H9 (cell line): ENCODE measurements around the gene SPIB. TPM values are rescaled to one million over a fixed set of nuclear protein-coding genes. Genes with fewer than 3 reads are reported as not detected.

ENCODE experiments used
- DNase-seq: peaks from one replicate; pipeline ENCODE4 v3.0.0-alpha.2; 2017
- H2AFZ ChIP-seq: one replicate; pipeline ENCODE4 v1.6.1; 2013; ENCODE audit warnings: mild to moderate bottlenecking, low read length, control low read depth, moderate library complexity
- H2AK5ac ChIP-seq: 2 replicates; pipeline ENCODE4 v1.6.1; 2013; ENCODE audit warnings: low read length, control low read depth, mixed read lengths; ENCODE audit not compliant: insufficient read length
- H2BK120ac ChIP-seq: one replicate; pipeline ENCODE4 v1.6.1; 2013; ENCODE audit warnings: low read depth, mild to moderate bottlenecking, low read length, control low read depth, inconsistent platforms; ENCODE audit not compliant: poor library complexity, severe bottlenecking
- H2BK12ac ChIP-seq: 2 replicates; pipeline ENCODE4 v1.6.1; 2013; ENCODE audit warnings: low read length, control low read depth, mixed read lengths, low read depth; ENCODE audit not compliant: insufficient read length
- H2BK15ac ChIP-seq: 2 replicates; pipeline ENCODE4 v1.6.1; 2013; ENCODE audit warnings: low read depth, low read length, control low read depth
- H2BK20ac ChIP-seq: one replicate; pipeline ENCODE4 v1.6.1; 2013; ENCODE audit warnings: low read depth, mild to moderate bottlenecking, low read length, control low read depth, inconsistent platforms; ENCODE audit not compliant: poor library complexity, severe bottlenecking
- H2BK5ac ChIP-seq: 2 replicates; pipeline ENCODE4 v1.6.1; 2013; ENCODE audit warnings: low read length, control low read depth, mixed read lengths; ENCODE audit not compliant: insufficient read length
- H3K14ac ChIP-seq: 2 replicates; pipeline ENCODE4 v1.6.1; 2013; ENCODE audit warnings: low read length, control low read depth; ENCODE audit not compliant: insufficient read depth
- H3K18ac ChIP-seq: 2 replicates; pipeline ENCODE4 v1.6.1; 2013; ENCODE audit warnings: low read depth, mild to moderate bottlenecking, mixed read lengths, low read length, control low read depth; ENCODE audit not compliant: insufficient read length
- H3K23ac ChIP-seq: 2 replicates; pipeline ENCODE4 v1.6.1; 2013; ENCODE audit warnings: low read length, control low read depth, mixed read lengths, low read depth; ENCODE audit not compliant: insufficient read length
- H3K23me2 ChIP-seq: 2 replicates; pipeline ENCODE4 v1.6.1; 2013; ENCODE audit warnings: low read depth, mild to moderate bottlenecking, mixed read lengths, low read length, control low read depth; ENCODE audit not compliant: insufficient read length, poor library complexity, severe bottlenecking
- H3K27ac ChIP-seq: 2 replicates; pipeline ENCODE4 v1.5.1; 2013; ENCODE audit warnings: low read length, control low read depth, mixed read lengths, low read depth; ENCODE audit not compliant: insufficient read length
- H3K27me3 ChIP-seq: 2 replicates; pipeline ENCODE4 v1.6.1; 2013; ENCODE audit warnings: low read length, control low read depth, inconsistent platforms; ENCODE audit not compliant: insufficient read depth
- H3K4ac ChIP-seq: 2 replicates; pipeline ENCODE4 v1.6.1; 2013; ENCODE audit warnings: low read depth, mild to moderate bottlenecking, control low read depth, inconsistent platforms, low read length, moderate library complexity
- H3K4me1 ChIP-seq: 2 replicates; pipeline ENCODE4 v1.6.1; 2013; ENCODE audit warnings: low read length, control low read depth, inconsistent platforms; ENCODE audit not compliant: insufficient read depth
- H3K4me2 ChIP-seq: 2 replicates; pipeline ENCODE4 v1.6.1; 2013; ENCODE audit warnings: low read length, control low read depth, mixed read lengths; ENCODE audit not compliant: insufficient read length, insufficient read depth
- H3K56ac ChIP-seq: 2 replicates; pipeline ENCODE4 v1.6.1; 2013; ENCODE audit warnings: low read depth, mild to moderate bottlenecking, mixed read lengths, low read length, control low read depth; ENCODE audit not compliant: insufficient read length
- H3K79me1 ChIP-seq: 2 replicates; pipeline ENCODE4 v1.6.1; 2013; ENCODE audit warnings: low read depth, mild to moderate bottlenecking, moderate library complexity, low read length, control low read depth, inconsistent platforms; ENCODE audit not compliant: insufficient read depth, poor library complexity, severe bottlenecking
- H3K79me2 ChIP-seq: 2 replicates; pipeline ENCODE4 v1.6.1; 2013; ENCODE audit warnings: low read length, control low read depth, inconsistent platforms; ENCODE audit not compliant: insufficient read depth
- H3K9ac ChIP-seq: 2 replicates; pipeline ENCODE4 v1.6.1; 2013; ENCODE audit warnings: low read length, control low read depth, mixed read lengths; ENCODE audit not compliant: insufficient read length; ENCODE audit errors: extremely low read depth
- H3K9me3 ChIP-seq: one replicate; pipeline ENCODE4 v1.6.1; 2013; ENCODE audit warnings: low read depth, low read length, inconsistent platforms; ENCODE audit not compliant: control insufficient read depth
- H3T11ph ChIP-seq: one replicate; pipeline ENCODE4 v1.6.1; 2013; ENCODE audit warnings: mild to moderate bottlenecking, low read length, control low read depth, inconsistent platforms
- H4K20me1 ChIP-seq: one replicate; pipeline ENCODE4 v1.6.1; 2013; ENCODE audit not compliant: control insufficient read depth, insufficient read length, insufficient read depth
- H4K5ac ChIP-seq: 2 replicates; pipeline ENCODE4 v1.6.1; 2013; ENCODE audit warnings: low read depth, mild to moderate bottlenecking, mixed read lengths, low read length, control low read depth; ENCODE audit not compliant: insufficient read length
- H4K8ac ChIP-seq: replicated peaks from 2 replicates; pipeline ENCODE4 v1.6.1; 2013; ENCODE audit warnings: low read length, control low read depth, mixed read lengths, low read depth; ENCODE audit not compliant: insufficient read length
- H4K91ac ChIP-seq: 2 replicates; pipeline ENCODE4 v1.6.1; 2013; ENCODE audit warnings: low read depth, mild to moderate bottlenecking, moderate library complexity, mixed read lengths, low read length, control low read depth; ENCODE audit not compliant: insufficient read length
- H3K27ac Mint-ChIP-seq, 3 experiments: 2 replicates in 2 of 3; 3 replicates in 1 of 3; pipeline ENCODE4 v1.8.0; 2020 to 2021; ENCODE audit warnings: mixed read lengths in 3 of 3, mild to moderate bottlenecking in 1 of 3, moderate library complexity in 1 of 3
- H3K27me3 Mint-ChIP-seq: 2 replicates; pipeline ENCODE4 v1.8.0; 2021; ENCODE audit warnings: low read depth, mild to moderate bottlenecking, moderate library complexity, mixed read lengths
- H3K36me3 Mint-ChIP-seq, 3 experiments: 2 replicates in 2 of 3; 3 replicates in 1 of 3; pipeline ENCODE4 v1.8.0; 2020 to 2021; ENCODE audit warnings: low read depth in 3 of 3, mixed read lengths in 3 of 3; ENCODE audit not compliant: insufficient read depth in 1 of 3
- H3K4me1 Mint-ChIP-seq, 2 experiments: 2 replicates each; pipeline ENCODE4 v1.8.0; 2020; ENCODE audit warnings: mixed read lengths in 2 of 2
- H3K4me3 Mint-ChIP-seq, 2 experiments: 2 replicates in 1 of 2; 3 replicates in 1 of 2; pipeline ENCODE4 v1.8.0; 2020 to 2021; ENCODE audit warnings: mild to moderate bottlenecking in 2 of 2, mixed read lengths in 2 of 2, moderate library complexity in 1 of 2
- H3K9me3 Mint-ChIP-seq, 2 experiments: 2 replicates in 1 of 2; 3 replicates in 1 of 2; pipeline ENCODE4 v1.8.0; 2020; ENCODE audit warnings: mild to moderate bottlenecking in 2 of 2, mixed read lengths in 2 of 2, moderate library complexity in 1 of 2
- CTCF ChIP-seq: fragments of 200-600 bp; sonication (generic); conservative IDR thresholded peaks from 3 replicates; pipeline ENCODE4 v1.8.0; 2021; ENCODE audit warnings: antibody characterized with exemption, mild to moderate bottlenecking
- WGBS: extraction: QIAGEN DNeasy Blood & Tissue Kit; methylation state at CpG from one replicate; pipeline ENCODE4 v1.1.7; 2013; ENCODE audit warnings: missing lambda C conversion rate, low lambda C conversion rate, mixed read lengths; ENCODE audit not compliant: insufficient read length; ENCODE audit errors: extremely low coverage; 5-methylcytosine and 5-hydroxymethylcytosine counted together
- total RNA-seq: library from RNA; stranded (reverse); gene quantifications from 2 replicates; pipeline ENCODE4 v1.2.1, GENCODE V29; 2021

Gene SPIB
- total RNA-seq, 1 experiment from 2014 or later, result 33.3 TPM

GRCh38 chr19:50413531-50413930 lies 5.2 kb upstream of the SPIB start:
- H2AK5ac ChIP-seq, result no peak overlapping the region
- no peaks in the 10 kb centered on the region for H3K4me1 ChIP-seq
- H2BK20ac ChIP-seq, result no peak overlapping the region
- no peak for TF ChIP-seq CTCF
- H3K36me3 Mint-ChIP-seq, result peaks cover 30 to 55% (median 45%) of the 10 kb centered on the region in 3 experiments
- H3K27me3 Mint-ChIP-seq, result peaks cover 1% of the 10 kb centered on the region; the same call in 1 of the 2 replicates
- peaks cover 7 to 13% of the 10 kb centered on the region in 2 experiments for H3K4me1 Mint-ChIP-seq
- H3K27me3 ChIP-seq, result no peaks in the 10 kb centered on the region
- H3K56ac ChIP-seq, result no peak overlapping the region
- H3K4me3 Mint-ChIP-seq, result no peak overlapping the region
- no peak overlapping the region for H3K9ac ChIP-seq
- H2BK5ac ChIP-seq, result no peak overlapping the region
- no peak overlapping the region for H2BK120ac ChIP-seq
- no peaks in the 10 kb centered on the region for H3K9me3 ChIP-seq
- H2AFZ ChIP-seq, result no peak overlapping the region
- no peak overlapping the region for H3K27ac ChIP-seq
- no peak overlapping the region for H3K18ac ChIP-seq
- no peak overlapping the region for H2BK12ac ChIP-seq
- H3K79me1 ChIP-seq, result no peaks in the 10 kb centered on the region
- H4K20me1 ChIP-seq, result no peaks in the 10 kb centered on the region
- H4K8ac ChIP-seq, result no peak overlapping the region
- H4K91ac ChIP-seq, result no peak overlapping the region
- peaks cover 0 to 2% of the 10 kb centered on the region in 2 experiments; a peak in 2 of 5 replicates for H3K9me3 Mint-ChIP-seq
- no peak overlapping the region for H3K27ac Mint-ChIP-seq
- H4K5ac ChIP-seq, result no peak overlapping the region
- no CpG with 5 or more reads among the region's 21 CpGs for WGBS
- peaks cover 3% of the 10 kb centered on the region for H3K23me2 ChIP-seq
- no peak for DNase-seq
- no peak overlapping the region for H3K4ac ChIP-seq
- H3K4me2 ChIP-seq, result no peak overlapping the region
- no peak overlapping the region for H3K23ac ChIP-seq
- H3T11ph ChIP-seq, result no peak overlapping the region
- no peaks in the 10 kb centered on the region for H3K79me2 ChIP-seq
- H3K14ac ChIP-seq, result no peak overlapping the region
- no peak overlapping the region for H2BK15ac ChIP-seq
